Amniotic epithelial cell (primary cell): ENCODE measurements around the gene ASB4.
"Not testable (repeated sequence)": the region's sequence is repeated elsewhere in the genome, so short reads cannot be mapped to it uniquely, and the experiment has no call there.

Experiments used
- DNase-seq: peaks from one replicate; pipeline ENCODE4 v3.0.0-alpha.2; 2010; ENCODE audit warnings: low read depth

ASB4 gene

DNA sequence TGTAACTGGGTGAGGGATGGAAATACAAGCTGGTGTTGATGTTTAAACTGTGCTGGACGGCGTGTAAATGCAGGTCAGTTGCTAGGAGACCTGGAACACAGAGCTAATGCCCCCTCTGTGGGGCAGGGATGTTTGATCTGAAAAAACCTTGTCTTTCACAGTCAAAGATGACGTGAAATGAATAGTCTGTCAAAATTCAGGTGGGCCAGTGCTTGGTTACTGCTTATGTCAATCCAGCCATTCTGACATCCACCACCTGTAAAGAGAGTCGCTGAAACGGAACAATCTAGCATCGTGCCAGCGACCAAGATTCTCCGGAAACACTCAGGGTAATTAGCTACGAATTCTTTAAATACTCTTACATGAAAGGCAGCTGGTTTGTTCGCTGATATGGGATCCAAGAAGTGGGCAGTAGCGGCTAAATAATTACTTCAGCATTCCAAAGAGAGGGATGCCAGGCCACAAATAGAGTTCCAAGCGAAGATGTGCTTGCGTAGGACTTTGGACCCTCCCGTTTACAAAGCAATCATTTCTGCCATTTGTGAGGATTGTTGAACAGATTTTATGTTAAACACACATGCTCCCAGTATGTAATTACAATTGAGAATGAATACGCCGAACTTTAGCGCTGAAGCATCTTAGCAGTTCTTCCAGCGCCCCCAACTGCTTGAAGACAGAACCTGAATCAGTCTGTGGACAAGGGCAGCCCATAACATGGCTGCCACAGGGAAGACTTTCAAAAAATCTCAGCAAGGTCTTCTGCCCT is 7.3 kb upstream of the ASB4 start:
- peak; percentile 73 for DNase-seq

GRCh38 chr7:95479992-95480624 is 5.6 kb upstream of the ASB4 start:
- DNase-seq = no peak

DNA sequence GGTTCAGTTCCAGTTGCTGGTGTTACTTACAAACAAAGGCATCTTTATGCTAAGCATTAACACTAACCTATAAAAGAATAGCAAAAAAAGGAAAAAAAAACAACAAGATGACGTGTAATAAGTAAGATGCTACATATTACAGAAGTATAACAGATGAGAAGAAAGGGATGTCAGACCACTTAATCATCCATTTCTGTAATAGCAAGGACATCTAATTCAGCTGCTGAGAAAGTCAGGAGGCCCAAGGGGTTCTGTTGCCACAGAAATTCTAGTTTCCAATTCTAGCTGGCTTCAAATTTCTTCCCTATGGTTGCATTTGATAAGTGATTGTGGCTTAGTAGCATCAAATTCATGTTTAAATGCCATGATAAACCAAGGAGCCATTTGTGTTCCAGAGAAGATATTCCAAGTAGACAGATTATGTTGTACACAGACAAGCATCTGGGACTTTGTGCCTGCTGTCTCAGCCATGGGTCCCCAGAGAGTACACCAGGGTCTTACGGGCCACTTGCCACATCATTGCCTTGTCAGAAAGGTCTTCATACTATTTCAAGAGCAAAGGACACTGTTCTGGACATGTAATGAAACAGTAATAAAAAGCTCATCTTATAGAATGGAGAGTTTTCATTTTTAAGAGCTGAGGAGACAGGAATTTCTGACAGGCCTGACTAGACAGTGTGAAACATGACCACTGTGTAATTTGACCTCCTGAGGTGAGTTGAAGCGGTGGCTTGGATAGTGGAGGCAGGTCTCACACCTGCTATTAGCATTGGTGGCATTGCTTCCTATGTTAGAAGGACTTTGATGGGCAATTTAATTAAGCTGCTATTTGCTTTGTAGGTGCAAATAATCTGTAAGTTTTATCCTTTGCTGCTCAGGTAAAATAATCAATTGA is 4.2 kb upstream of the ASB4 start:
- DNase-seq = peak; percentile 10

DNA sequence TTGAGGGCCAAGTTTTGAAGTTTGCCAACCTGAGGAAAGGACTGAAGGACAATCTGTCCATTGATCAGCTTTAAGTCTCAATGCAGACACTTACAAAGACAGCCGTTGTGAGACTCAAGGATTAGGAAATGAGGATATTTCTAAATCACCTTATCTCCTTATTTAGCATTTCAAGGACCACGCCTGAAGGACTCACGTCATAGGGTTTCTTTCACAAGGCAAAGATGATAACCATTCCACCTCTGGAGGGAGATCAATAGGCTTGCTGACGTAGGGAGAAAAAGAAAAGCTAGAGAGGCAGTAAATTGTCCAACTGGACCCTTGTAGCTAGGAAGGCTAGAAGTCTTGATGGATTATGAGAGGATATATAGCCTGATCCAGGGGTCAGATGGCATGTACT is 3.3 kb upstream of the ASB4 start:
- DNase-seq = peak; percentile 29

DNA sequence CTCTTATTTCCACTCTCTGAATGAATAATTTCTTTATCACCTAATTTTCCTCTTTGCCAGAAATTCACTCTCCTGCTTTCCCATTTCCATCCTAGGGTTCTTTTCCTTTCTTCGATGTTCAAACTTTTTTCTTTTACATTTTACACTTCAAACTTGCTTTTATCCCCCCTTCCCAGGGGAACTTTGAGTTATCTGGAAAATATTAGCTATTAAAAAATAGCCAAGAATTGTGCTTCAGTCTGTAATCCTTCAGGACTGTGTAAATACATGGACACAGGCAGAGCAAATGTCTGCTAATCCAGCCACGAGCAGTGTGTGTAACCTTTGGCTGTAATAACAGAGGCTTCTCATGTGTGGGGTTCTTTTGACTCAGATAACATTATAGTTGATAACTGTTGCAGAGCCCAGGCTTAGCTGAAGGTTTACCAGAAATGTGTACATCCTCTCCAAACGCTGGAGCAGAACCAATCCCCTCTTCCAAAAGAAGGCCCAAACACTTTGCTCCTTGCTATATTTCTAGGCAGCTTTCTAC is 4.6 kb downstream of the ASB4 start:
- DNase-seq = peak; percentile 28

- no peak for DNase-seq
Observed at GRCh38 chr7:95491201-95491600, 5.5 kb downstream of the ASB4 start.

- peak; percentile 21 for DNase-seq
Observed at GRCh38 chr7:95491634-95492314, 6.0 kb downstream of the ASB4 start.

DNA sequence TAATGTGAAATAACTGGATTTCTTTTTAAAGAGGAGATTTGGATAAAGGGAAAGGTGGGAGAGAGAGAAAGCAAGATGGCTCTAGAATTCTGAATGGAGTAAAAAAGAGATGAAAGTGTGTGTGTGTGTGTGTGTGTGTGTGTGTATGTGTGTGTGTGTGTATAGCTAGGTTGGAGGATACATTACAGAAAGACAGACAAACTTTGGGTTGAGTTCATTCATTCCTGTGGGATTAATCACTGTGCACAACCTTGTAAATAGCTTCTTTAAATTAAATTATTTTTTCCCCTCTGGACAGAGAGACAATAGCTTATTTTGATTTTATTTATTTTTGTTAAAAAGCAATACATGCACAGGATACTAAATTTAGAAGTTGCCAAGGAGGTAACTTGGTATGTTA is 7.5 kb downstream of the ASB4 start:
- DNase-seq = peak; percentile 59

DNA sequence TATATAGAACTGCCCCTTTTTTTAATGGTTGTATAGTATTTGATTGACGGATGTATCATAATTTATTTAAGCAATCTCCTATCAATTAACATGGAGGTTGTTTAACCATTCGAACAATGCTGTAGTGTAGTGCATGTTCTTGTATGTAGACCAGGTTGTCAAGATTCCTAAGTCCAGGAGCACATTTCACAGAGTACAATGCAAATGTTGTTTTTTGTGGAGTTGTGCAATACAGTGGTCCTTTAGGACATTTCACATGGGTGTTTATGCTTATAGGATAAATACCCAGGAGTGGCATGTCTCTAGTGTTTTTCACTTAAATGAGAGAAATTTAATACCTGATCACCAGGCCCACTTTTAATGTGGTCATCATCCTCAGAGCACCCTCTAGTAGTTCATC is 8.1 kb downstream of the ASB4 start:
- DNase-seq = no peak

GRCh38 chr7:95501261-95501832 is 15.6 kb downstream of the ASB4 start:
- DNase-seq = peak; percentile 35

GRCh38 chr7:95502403-95502802 is 16.7 kb downstream of the ASB4 start:
- no peak for DNase-seq

GRCh38 chr7:95503271-95504131 is 17.8 kb downstream of the ASB4 start:
- DNase-seq = no peak

GRCh38 chr7:95504132-95504588 is 18.4 kb downstream of the ASB4 start:
- not testable (repeated sequence) for DNase-seq

- DNase-seq = no peak
Observed at GRCh38 chr7:95508780-95509179, 23.0 kb downstream of the ASB4 start.

DNA sequence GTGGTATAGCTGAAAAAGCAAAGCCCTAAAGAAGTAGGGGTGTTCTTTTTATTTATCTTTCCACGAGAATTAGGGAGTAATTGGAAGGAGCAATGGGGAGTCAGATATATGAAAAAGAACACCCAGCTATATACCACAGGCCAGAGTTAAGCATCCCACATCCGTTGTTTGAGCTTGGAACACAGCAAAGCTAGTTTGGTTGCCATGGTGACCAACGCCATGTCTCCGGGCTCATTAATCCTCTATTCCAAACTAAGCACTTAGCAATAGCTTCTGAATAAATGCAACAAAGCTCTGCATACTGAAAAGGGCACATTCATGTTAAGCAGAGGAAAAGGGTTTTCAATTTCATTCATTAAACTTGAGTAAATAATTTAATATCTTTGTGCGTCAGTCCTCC is 23.5 kb downstream of the ASB4 start:
- DNase-seq = peak; percentile 88

- peak; percentile 73 for DNase-seq
Observed at GRCh38 chr7:95511716-95512260, 26.0 kb downstream of the ASB4 start.

DNA sequence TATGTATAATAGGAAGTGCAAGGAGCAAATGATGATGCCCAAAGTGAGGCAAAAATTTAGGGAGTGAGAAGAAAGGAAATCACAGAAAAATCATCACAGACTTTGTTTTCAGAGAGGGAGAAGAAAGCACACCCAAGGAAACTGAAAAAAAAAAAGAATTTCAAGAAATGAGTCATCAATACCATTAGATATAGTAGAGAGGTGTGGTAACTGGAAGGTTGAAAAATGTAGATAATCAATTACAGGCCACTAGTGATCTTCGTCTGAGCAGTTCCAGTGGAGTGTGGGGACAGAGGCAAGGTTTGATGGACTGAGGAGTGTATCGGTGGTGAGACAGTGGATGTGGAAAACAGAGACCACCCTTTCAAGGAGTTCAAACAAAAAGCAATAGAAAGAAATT is 31.7 kb downstream of the ASB4 start:
- no peak for DNase-seq

DNA sequence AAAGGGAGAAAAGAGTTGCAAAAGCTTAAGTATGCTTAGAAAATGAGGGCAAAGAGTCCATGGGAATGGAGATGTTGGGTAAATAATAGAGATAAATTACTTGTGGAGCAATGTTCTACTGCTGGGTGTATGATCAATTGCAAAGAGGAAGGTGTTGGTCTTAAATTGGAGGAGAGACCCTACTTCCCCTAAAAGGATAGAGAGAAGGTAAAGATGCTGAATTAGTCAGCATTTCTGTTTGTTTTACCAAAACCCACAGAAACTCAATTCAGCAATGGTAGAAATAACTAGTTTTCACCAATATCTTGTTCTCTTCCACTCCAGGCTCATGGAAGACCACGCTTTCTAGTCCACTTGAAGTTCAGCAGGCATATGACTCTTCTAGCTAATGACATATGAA is 32.1 kb downstream of the ASB4 start:
- no peak for DNase-seq

DNA sequence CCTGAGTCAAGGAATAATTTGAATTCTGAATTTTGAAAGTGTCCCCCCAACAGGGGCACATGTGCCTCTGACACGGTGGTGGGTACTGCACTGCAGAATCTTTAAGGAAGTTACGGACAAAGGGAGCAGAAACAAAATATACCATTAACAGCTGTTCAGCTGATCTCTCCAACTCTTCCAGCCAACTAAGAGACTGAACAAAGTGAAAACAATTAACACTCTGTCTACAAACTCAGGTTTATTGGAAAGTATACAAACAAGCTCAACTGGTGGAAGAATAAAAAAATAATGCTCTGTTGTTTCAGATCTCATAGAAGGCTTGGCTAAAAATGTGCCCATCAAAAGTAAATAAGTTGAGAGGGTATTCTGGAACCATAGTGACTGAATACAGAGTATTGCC is 34.4 kb downstream of the ASB4 start:
- no peak for DNase-seq

DNA sequence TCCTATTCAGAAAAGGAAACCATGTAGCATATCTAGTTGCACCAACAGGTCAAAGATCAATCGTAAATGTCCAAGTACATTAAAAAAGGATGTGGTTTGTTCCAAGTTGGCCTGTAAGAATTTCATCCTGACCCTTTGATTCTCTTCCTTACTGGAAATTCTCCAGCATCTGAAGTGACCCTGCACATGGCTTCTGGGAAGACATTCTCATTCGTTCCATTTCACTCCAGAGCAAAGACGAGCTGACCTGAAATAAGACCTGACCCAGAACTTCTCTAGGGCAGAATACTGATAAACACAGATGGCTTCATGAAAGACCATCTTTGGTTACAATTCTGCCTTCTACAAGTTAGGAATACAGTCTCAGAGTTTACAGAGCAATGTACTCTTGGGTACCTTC is 39.8 kb downstream of the ASB4 start:
- DNase-seq = no peak
